ENCODE results near the gene RNF121.

- TF ChIP-seq EP300 (IDR thresholded peaks at IDR 0.05) (no peak), CTCF (IDR thresholded peaks at IDR 0.05) (no peak), POLR2A (IDR thresholded peaks at IDR 0.05) (no peak)
Measured at GRCh38 chr11:71997594-71997993, 68.7 kb downstream of the RNF121 start.
